GM10266 (cell line): Measurements from ENCODE around the gene MFNG.

Experiments
- DNase-seq: peaks from one replicate; pipeline ENCODE4 v3.0.0; 2012; ENCODE audit errors: extremely low spot score
- CTCF ChIP-seq: IDR thresholded peaks from 2 replicates; pipeline ENCODE4 v1.5.1; 2012; ENCODE audit warnings: mild to moderate bottlenecking, low read depth; ENCODE audit not compliant: control insufficient read depth, insufficient read depth; ENCODE audit errors: missing control alignments

Gene MFNG

GRCh38 chr22:37460684-37461083, 25.5 kb downstream of the MFNG start:
- DNase-seq = no peak
- no peak for TF ChIP-seq CTCF

GRCh38 chr22:37459206-37459605, 27.0 kb downstream of the MFNG start:
- TF ChIP-seq CTCF = no peak
- no peak for DNase-seq

- peak; percentile 90 for TF ChIP-seq CTCF
- DNase-seq = peak; percentile 84
Observed at GRCh38 chr22:37457093-37457893, 28.9 kb downstream of the MFNG start.

- DNase-seq = no peak
- TF ChIP-seq CTCF = no peak
Observed at GRCh38 chr22:37456346-37456745, 29.8 kb downstream of the MFNG start.

- TF ChIP-seq CTCF = no peak
- no peak for DNase-seq
Observed at GRCh38 chr22:37455896-37456295, 30.3 kb downstream of the MFNG start.

GRCh38 chr22:37454857-37455686, 31.1 kb downstream of the MFNG start:
- no peak for TF ChIP-seq CTCF
- no peak for DNase-seq

GRCh38 chr22:37453696-37454095, 32.5 kb downstream of the MFNG start:
- no peak for TF ChIP-seq CTCF
- no peak for DNase-seq
